AG09309 (cell line): Measurements from ENCODE around the gene PPFIBP2.

Source experiments
- DNase-seq: peaks from one replicate; pipeline ENCODE4 v3.0.0-alpha.2; 2010; ENCODE audit warnings: low read depth
- H3K4me3 ChIP-seq: 2 replicates; pipeline ENCODE4 v1.5.1; 2011; ENCODE audit warnings: mild to moderate bottlenecking, low read depth, low read length, moderate library complexity; ENCODE audit not compliant: control insufficient read depth
- TF ChIP-seq, protein P1 (sequence below): IDR thresholded peaks from 2 replicates; pipeline ENCODE4 v1.5.1; 2011; ENCODE audit warnings: mild to moderate bottlenecking, low read depth, low read length, inconsistent platforms; ENCODE audit not compliant: insufficient read depth, control insufficient read depth; ENCODE audit errors: missing control alignments

PPFIBP2 gene

DNA sequence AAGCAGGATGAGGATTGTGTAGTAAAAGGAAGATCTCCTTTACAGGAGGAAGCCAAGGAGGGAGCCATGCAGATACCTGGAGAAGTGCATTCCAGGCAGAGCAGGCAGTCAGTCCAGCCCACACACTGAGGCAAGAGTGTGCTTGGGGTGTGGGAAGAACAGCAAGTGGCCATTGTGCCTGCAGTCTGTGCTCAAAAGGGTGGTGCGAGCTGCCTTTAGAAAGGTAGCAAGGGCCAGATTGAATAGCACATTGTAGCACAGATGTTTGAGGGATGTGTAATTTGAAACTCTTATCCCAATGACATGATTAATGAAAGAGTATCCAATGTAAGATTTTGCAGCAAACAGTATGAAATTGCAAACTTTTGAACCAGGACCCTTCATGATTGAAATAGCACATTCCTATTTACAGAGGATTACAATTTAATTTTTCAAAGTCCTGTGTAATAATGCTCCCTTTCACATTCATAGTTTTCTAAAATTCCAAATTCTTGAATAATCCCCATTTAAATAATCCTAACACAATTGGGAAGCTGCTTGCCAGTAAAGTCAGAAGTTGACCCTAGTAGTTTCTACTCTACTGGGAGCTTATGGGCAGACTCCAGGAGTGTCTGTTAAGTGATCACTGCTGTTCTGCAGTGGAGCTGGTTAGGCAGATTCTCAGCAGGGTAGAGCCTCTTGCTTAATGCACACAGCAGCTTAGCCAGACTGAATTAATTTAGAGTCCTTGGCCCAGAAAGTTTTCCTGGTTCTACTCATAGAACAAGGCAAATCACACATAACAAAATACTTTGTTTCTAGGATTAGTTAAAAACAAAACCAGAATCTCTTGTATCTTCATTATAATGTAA lies 81.4 kb downstream of the PPFIBP2 start:
- DNase-seq, result no peak

DNA sequence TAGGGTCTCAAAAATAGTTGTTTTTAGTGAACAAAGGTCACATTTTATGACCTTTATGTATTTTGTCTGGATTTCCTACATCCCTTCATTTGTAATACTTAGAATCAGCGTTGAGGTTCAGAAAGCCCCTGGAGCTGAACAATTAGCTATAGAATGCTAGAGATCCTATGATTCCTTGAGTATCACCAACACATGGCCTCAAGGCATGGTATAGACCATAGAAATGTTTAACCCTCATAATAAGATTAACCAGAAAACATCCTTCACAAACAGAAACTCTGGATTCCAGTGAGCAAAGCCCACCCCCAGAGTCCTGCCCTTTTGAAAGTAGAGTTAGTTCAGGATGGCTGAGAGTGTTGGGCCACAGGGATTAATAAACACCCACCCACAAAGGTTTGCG lies 82.2 kb downstream of the PPFIBP2 start:
- no peak overlapping the region for H3K4me3 ChIP-seq
- TF ChIP-seq, protein P1, sequence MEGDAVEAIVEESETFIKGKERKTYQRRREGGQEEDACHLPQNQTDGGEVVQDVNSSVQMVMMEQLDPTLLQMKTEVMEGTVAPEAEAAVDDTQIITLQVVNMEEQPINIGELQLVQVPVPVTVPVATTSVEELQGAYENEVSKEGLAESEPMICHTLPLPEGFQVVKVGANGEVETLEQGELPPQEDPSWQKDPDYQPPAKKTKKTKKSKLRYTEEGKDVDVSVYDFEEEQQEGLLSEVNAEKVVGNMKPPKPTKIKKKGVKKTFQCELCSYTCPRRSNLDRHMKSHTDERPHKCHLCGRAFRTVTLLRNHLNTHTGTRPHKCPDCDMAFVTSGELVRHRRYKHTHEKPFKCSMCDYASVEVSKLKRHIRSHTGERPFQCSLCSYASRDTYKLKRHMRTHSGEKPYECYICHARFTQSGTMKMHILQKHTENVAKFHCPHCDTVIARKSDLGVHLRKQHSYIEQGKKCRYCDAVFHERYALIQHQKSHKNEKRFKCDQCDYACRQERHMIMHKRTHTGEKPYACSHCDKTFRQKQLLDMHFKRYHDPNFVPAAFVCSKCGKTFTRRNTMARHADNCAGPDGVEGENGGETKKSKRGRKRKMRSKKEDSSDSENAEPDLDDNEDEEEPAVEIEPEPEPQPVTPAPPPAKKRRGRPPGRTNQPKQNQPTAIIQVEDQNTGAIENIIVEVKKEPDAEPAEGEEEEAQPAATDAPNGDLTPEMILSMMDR, result no peak
- no peak for DNase-seq

More for the DNA sequence above, 81.4 kb downstream of the PPFIBP2 start:
- TF ChIP-seq, protein P1, result no peak
- no peak overlapping the region for H3K4me3 ChIP-seq

DNA sequence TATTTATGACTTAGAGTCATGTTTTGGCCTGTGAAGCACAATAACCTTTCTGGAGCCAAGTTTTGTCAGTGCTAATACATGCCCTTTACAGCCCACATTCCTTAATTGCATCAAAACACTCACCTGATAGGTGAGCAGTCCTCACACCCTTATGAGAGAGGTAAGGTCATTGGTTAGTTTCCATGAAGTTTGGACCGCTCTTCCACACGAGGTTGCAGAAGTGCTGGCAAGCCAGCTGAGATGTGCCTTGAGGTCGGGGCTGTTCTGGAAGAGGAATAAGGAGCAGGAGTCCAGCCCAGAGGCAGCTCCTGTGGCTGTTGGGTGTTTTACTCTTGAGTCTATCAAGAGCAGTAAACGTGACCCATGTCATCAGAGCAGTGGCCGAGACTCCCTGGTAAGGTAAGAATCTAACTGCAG lies 83.2 kb downstream of the PPFIBP2 start:
- no peak for DNase-seq

DNA sequence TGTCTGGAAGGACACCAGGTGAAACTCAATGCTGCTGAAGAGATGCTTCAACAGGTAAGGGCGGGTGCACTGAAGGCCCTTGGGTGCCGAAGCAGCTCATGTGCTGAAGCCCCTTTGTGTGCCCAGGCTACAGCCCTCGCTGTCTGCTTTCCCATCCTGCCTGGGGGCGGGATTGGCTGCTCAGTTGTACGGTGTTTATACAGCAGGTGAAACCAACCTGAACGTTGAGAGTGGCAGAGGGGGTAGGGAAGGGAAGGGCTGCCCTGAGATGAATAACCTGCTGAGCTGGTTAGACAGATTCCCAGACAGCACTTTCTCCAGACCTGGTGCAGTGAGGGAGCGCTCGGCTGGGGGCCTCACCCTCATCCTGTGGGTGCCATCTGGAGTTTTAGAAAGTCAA lies 83.8 kb downstream of the PPFIBP2 start:
- TF ChIP-seq, protein P1, result no peak
- DNase-seq, result no peak
- no peak overlapping the region for H3K4me3 ChIP-seq

More for the DNA sequence above, 83.2 kb downstream of the PPFIBP2 start:
- H3K4me3 ChIP-seq, result no peak overlapping the region
- TF ChIP-seq, protein P1, result no peak

DNA sequence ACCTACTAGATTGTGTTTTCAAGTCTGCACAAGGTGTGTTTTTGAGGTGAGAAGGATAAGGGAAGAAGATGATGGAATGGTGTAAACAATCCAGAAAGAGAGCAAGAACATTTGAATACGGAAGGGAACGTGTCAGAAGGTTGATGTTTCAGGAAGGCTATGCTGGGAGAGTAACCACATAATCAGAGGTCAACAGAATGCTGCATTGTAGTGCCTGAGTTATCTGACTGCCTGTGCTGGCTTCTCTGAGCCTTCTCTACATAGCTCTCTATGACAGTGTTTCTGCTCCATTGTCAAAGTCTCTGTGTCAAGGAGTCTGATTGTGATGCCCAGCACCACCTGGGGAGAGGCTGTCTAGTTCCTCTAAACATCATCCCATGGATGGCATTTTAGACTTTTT lies 85.4 kb downstream of the PPFIBP2 start:
- no peak for DNase-seq
- TF ChIP-seq, protein P1, result no peak
- no peak overlapping the region for H3K4me3 ChIP-seq

DNA sequence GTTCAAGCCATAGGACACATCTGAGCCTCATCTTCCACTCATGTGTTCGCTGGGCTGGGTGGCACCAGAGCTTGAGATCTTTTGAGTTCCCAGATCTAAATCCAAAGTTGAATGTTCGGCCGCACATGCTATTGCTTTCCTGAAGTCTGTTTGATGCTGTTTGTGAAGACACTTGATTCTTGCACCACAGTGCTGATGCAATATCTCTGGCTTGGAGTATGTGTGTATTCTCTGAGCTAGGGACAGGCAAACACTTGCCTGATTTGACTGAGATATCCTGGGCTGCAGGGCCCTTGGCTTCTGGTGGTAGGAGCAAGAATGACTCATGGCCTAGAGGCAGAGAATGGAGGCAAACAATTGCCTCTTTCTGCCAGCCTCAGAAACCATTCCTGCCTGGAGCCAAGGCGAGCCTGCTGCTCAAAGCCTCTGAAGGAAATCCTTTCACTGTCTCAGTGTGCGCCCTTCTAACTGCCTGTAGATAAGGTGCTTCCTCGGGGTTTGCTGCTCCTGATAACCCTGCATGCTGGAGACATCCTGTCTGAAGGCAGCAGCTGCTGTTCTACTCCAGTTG lies 86.5 kb downstream of the PPFIBP2 start:
- no peak overlapping the region for H3K4me3 ChIP-seq
- DNase-seq, result peak; percentile 85
- TF ChIP-seq, protein P1, result no peak
